IMR-90 (cell line): ENCODE results near the gene PPP1R12B. TPM values are rescaled to one million over a fixed set of nuclear protein-coding genes. Genes with fewer than 3 reads are reported as not detected.

ENCODE experiments used
- ATAC-seq: fragments of 200-7000 bp; cut with Tn5 transposase; 2 replicates; pipeline ENCODE4 v1.9.1; 2020; ENCODE audit warnings: low read depth, mild to moderate bottlenecking, moderate library complexity
- BruUV-seq: library from RNA; stranded (reverse); fragments of 400-500 nt; replicated peaks from 2 replicates; lab custom pipeline; 2021; lab: Mats Ljungman, UMichigan
- CTCF ChIA-PET: fragments of 300-600 bp; formaldehyde crosslinking; extraction: SDS; loops from one replicate; lab custom pipeline; 2021; ENCODE audit warnings: antibody characterized with exemption; lab: Yijun Ruan, JAX
- POLR2A ChIA-PET: fragments of 300-600 bp; sonication (Branson Sonifier 250); formaldehyde crosslinking; loops from one replicate; lab custom pipeline; 2022; ENCODE audit warnings: antibody characterized with exemption; ENCODE audit not compliant: unreplicated experiment; lab: Charles Lee
- DNase-seq: peaks from one replicate; pipeline ENCODE4 v3.0.0; 2013
- H2AFZ ChIP-seq: replicated peaks from 2 replicates; pipeline ENCODE3; 2013; ENCODE audit warnings: low read length, mild to moderate bottlenecking; ENCODE audit not compliant: poor library complexity
- H2AK5ac ChIP-seq: 2 replicates; pipeline ENCODE4 v1.6.1; 2013; ENCODE audit warnings: low read depth, low read length, inconsistent platforms
- H2AK9ac ChIP-seq: replicated peaks from 2 replicates; pipeline ENCODE3; 2013; ENCODE audit warnings: mild to moderate bottlenecking, low read depth, low read length, moderate library complexity; ENCODE audit not compliant: poor library complexity
- H2BK120ac ChIP-seq: 2 replicates; pipeline ENCODE4 v1.6.1; 2013; ENCODE audit warnings: low read depth, low read length, inconsistent platforms
- H2BK15ac ChIP-seq: 3 replicates; pipeline ENCODE4 v1.6.1; 2013; ENCODE audit warnings: low read depth, low read length, inconsistent platforms
- H2BK20ac ChIP-seq: 2 replicates; pipeline ENCODE4 v1.6.1; 2013; ENCODE audit warnings: low read depth, mild to moderate bottlenecking, inconsistent platforms, low read length, moderate library complexity
- H2BK5ac ChIP-seq: 2 replicates; pipeline ENCODE4 v1.6.1; 2013; ENCODE audit warnings: mild to moderate bottlenecking, low read depth, low read length, inconsistent platforms; ENCODE audit not compliant: poor library complexity, severe bottlenecking
- H3K14ac ChIP-seq: replicated peaks from 2 replicates; pipeline ENCODE4 v1.6.1; 2013; ENCODE audit warnings: low read depth, low read length, inconsistent platforms
- H3K18ac ChIP-seq: 2 replicates; pipeline ENCODE4 v1.6.1; 2013; ENCODE audit warnings: low read depth, low read length, control low read depth
- H3K23ac ChIP-seq: 2 replicates; pipeline ENCODE4 v1.6.1; 2013; ENCODE audit warnings: low read depth, low read length, inconsistent platforms
- H3K27ac ChIP-seq: 2 replicates; pipeline ENCODE4 v1.5.1; 2013; ENCODE audit warnings: mild to moderate bottlenecking, control low read depth, low read length; ENCODE audit not compliant: insufficient read depth
- H3K27me3 ChIP-seq: 2 replicates; pipeline ENCODE4 v1.6.1; 2013; ENCODE audit warnings: low read length; ENCODE audit not compliant: control insufficient read depth, insufficient read depth
- H3K36me3 ChIP-seq: 2 replicates; pipeline ENCODE4 v1.6.1; 2013; ENCODE audit warnings: low read length, mixed read lengths; ENCODE audit not compliant: control insufficient read depth, insufficient read depth
- H3K4ac ChIP-seq: 2 replicates; pipeline ENCODE4 v1.6.1; 2013; ENCODE audit warnings: low read depth, low read length, inconsistent platforms
- H3K4me1 ChIP-seq: 2 replicates; pipeline ENCODE4 v1.6.1; 2013; ENCODE audit warnings: low read length, mixed read lengths; ENCODE audit not compliant: control insufficient read depth, insufficient read depth
- H3K4me2 ChIP-seq: 2 replicates; pipeline ENCODE4 v1.6.1; 2013; ENCODE audit warnings: low read depth, mild to moderate bottlenecking, control low read depth, low read length, moderate library complexity
- H3K4me3 ChIP-seq: 2 replicates; pipeline ENCODE4 v1.5.1; 2013; ENCODE audit warnings: low read depth, mild to moderate bottlenecking, control low read depth, low read length, moderate library complexity; ENCODE audit not compliant: insufficient read depth
- H3K56ac ChIP-seq: 2 replicates; pipeline ENCODE4 v1.6.1; 2013; ENCODE audit warnings: low read length, inconsistent platforms; ENCODE audit not compliant: insufficient read depth; ENCODE audit errors: extremely low read depth
- H3K79me1 ChIP-seq, 2 experiments: 2 replicates each; pipeline ENCODE4 v1.6.1; 2013; ENCODE audit warnings: low read length in 2 of 2, inconsistent platforms in 1 of 2, low read depth in 1 of 2
- H3K9ac ChIP-seq: 2 replicates; pipeline ENCODE4 v1.6.1; 2013; ENCODE audit warnings: low read depth, low read length, control low read depth
- H3K9me1 ChIP-seq: 2 replicates; pipeline ENCODE4 v1.6.1; 2013; ENCODE audit warnings: low read length, inconsistent platforms; ENCODE audit not compliant: insufficient read depth
- H3K9me3 ChIP-seq: 2 replicates; pipeline ENCODE4 v1.6.1; 2013; ENCODE audit warnings: low read length; ENCODE audit not compliant: control insufficient read depth, insufficient read depth
- H4K20me1 ChIP-seq: 2 replicates; pipeline ENCODE4 v1.6.1; 2013; ENCODE audit warnings: low read length, inconsistent platforms; ENCODE audit not compliant: insufficient read depth
- H4K5ac ChIP-seq: 2 replicates; pipeline ENCODE4 v1.6.1; 2013; ENCODE audit warnings: mild to moderate bottlenecking, low read depth, low read length, control low read depth
- H4K8ac ChIP-seq, 2 experiments: 2 replicates each; pipeline ENCODE4 v1.6.1; 2013; ENCODE audit warnings: low read depth in 2 of 2, low read length in 2 of 2, control low read depth in 1 of 2, inconsistent platforms in 1 of 2
- H4K91ac ChIP-seq: 2 replicates; pipeline ENCODE4 v1.6.1; 2013; ENCODE audit warnings: low read depth, low read length, inconsistent platforms; ENCODE audit not compliant: insufficient read depth
- CHD1 ChIP-seq: IDR thresholded peaks from 2 replicates; pipeline ENCODE4 v1.6.1; 2012; ENCODE audit warnings: low read depth, low read length, improper control_type of control experiment
- ELK1 ChIP-seq: fragments of 150-350 bp; IDR thresholded peaks from 2 replicates; pipeline ENCODE4 v1.6.1; 2016; ENCODE audit warnings: low read depth, mild to moderate bottlenecking, low read length, moderate library complexity, borderline replicate concordance
- MAFK ChIP-seq: IDR thresholded peaks from 2 replicates; pipeline ENCODE4 v1.6.1; 2012; ENCODE audit warnings: low read depth, low read length, improper control_type of control experiment
- RFX5 ChIP-seq: IDR thresholded peaks from 2 replicates; pipeline ENCODE4 v1.8.0; 2012; ENCODE audit warnings: low read depth, mild to moderate bottlenecking, low read length, moderate library complexity
- WGBS, 2 experiments: methylation state at CpG; one replicate each; pipeline versions ENCODE4 v1.1.5 to v1.1.7; 2013; ENCODE audit warnings: missing lambda C conversion rate in 2 of 2; ENCODE audit not compliant: insufficient read length in 1 of 2; ENCODE audit errors: extremely low coverage in 2 of 2; 5-methylcytosine and 5-hydroxymethylcytosine counted together
- dilution Hi-C: fragments of 300-500 bp; cut with HindIII; formaldehyde crosslinking; loops from one replicate; pipeline ENCODE4 v1.14.3; 2018; ENCODE audit warnings: low sequenced_read_pairs; ENCODE audit not compliant: unreplicated experiment
- in situ Hi-C: fragments of 300-500 bp; cut with MboI; formaldehyde crosslinking; loops from 3 replicates; pipeline ENCODE4 v1.14.3; 2019; ENCODE audit warnings: low sequenced_read_pairs, inconsistent platforms, mixed read lengths
- intact Hi-C: fragments of 100-400 bp; cut with micrococcal nuclease; formaldehyde crosslinking; loops from 2 replicates; pipeline ENCODE4 v1.10.0; 2022
- polyA plus RNA-seq, 3 experiments: library from polyadenylated mRNA; depleted of rRNA; stranded (reverse); fragments of >200 nt; gene quantifications; 2 replicates each; pipeline ENCODE4 v1.2.3, GENCODE V29; 2012; ENCODE audit warnings: low replicate concordance in 1 of 3
- total RNA-seq: library from RNA; depleted of rRNA; stranded (reverse); fragments of >200 nt; gene quantifications from 2 replicates; pipeline ENCODE4 v1.2.3, GENCODE V29; 2012

The PPP1R12B gene
- total and polyA plus RNA-seq, 2 of the 4 experiments (the other 2 are of a cell fraction) = 8.5 to 12.0 TPM

DNA sequence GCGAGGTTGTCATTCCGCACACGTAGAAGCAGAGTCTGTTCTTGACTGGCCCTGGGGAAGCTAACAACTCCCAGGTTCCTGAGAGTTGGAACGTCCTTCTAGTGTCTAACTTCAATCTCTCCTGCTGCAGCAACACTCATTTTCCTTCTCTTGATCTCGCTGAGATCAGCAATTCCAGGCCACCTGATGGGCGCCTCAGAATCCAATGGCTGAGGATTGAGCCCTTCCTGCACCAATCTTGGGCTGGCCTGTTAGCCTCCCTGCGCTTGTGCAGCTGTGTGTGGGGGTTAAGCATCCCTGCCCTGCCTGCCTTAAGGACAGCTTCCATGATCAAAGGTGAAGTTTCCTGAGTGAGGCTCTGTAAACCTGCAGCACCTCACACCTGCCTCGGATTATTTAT lies 273.9 kb downstream of the PPP1R12B start:
- no peaks in the 10 kb centered on the region for H3K27me3 ChIP-seq
- H2BK120ac ChIP-seq = peak overlapping the region; percentile 97
- H3K56ac ChIP-seq = no peak overlapping the region
- CTCF ChIA-PET = no interaction called here
- H4K20me1 ChIP-seq = no peaks in the 10 kb centered on the region; the same call in 1 of the 2 replicates
- H3K4me3 ChIP-seq = no peak overlapping the region
- ATAC-seq = no peak
- H3K4me2 ChIP-seq = no peak overlapping the region
- no peak overlapping the region for H2BK5ac ChIP-seq
- no peaks in the 10 kb centered on the region for H3K9me3 ChIP-seq
- H2BK20ac ChIP-seq = peak overlapping the region; percentile 83
- no peak overlapping the region for H4K5ac ChIP-seq
- H4K8ac ChIP-seq = peak overlapping the region; percentile 49 to 72; a peak in 2 of 4 replicates
- WGBS, 2 experiments = 100% methylated on average over 3 of the region's 8 CpGs; no CpG with 5 or more reads in 1 of the 2 experiments
- H2AK9ac ChIP-seq = no peak overlapping the region
- peaks cover 31% of the 10 kb centered on the region for H3K9me1 ChIP-seq
- peaks cover 0 to 7% of the 10 kb centered on the region in 2 experiments; a peak in 1 of 4 replicates for H3K79me1 ChIP-seq
- BruUV-seq = no TSS peak
- no peak for TF ChIP-seq CHD1
- no peak for TF ChIP-seq RFX5
- peak; percentile 47 for TF ChIP-seq MAFK
- TF ChIP-seq ELK1 = no peak
- in situ Hi-C loops = no loop called here
- no peak overlapping the region for H3K23ac ChIP-seq
- H3K36me3 ChIP-seq = no peaks in the 10 kb centered on the region
- no peak for DNase-seq
- H2AFZ ChIP-seq = no peak overlapping the region
- H3K4me1 ChIP-seq = peaks cover 15% of the 10 kb centered on the region
- intact Hi-C loops = no loop called here
- peak overlapping the region; percentile 60; the same call in 1 of the 3 replicates for H2BK15ac ChIP-seq
- peak overlapping the region; percentile 83 for H3K4ac ChIP-seq
- no peak overlapping the region for H3K9ac ChIP-seq
- H3K18ac ChIP-seq = no peak overlapping the region
- peak overlapping the region; percentile 94; the same call in 1 of the 2 replicates for H2AK5ac ChIP-seq
- POLR2A ChIA-PET = no interaction called here
- peak overlapping the region; percentile 75 for H4K91ac ChIP-seq
- dilution Hi-C loops = no loop called here
- H3K27ac ChIP-seq = no peak overlapping the region
- H3K14ac ChIP-seq = no peak overlapping the region
